Mammary epithelial cell (primary cell): ENCODE results near the gene EZH1.

Experiments used
- CTCF ChIP-seq, 2 donors: IDR thresholded peaks in 1 of 2; conservative IDR thresholded peaks in 1 of 2; 2 replicates each; pipeline ENCODE4 v1.5.1; 2011 to 2012; ENCODE audit warnings: inconsistent platforms in 2 of 2, low read length in 2 of 2, mild to moderate bottlenecking in 2 of 2, control low read depth in 1 of 2, low read depth in 1 of 2; ENCODE audit not compliant: insufficient read depth in 1 of 2; ENCODE audit errors: extremely low read depth in 1 of 2
- EZH2 ChIP-seq: IDR thresholded peaks from 2 replicates; pipeline ENCODE4 v1.6.1; 2012; ENCODE audit warnings: low read length, inconsistent platforms, borderline replicate concordance

- TF ChIP-seq CTCF (conservative IDR thresholded peaks at IDR 0.05 in 1 of 2, IDR thresholded peaks at IDR 0.05 in 1 of 2; ENCODE audit: extremely low read depth in 1 of 2, insufficient read depth in 1 of 2, low read depth in 1 of 2, low read length in 2 of 2) (no peak), EZH2 (no peak)
Observed at GRCh38 chr17:42695500-42695899, 49.3 kb downstream of the EZH1 start.
